Activated T-cell treated with anti-CD3 and anti-CD28 coated beads for 1 hour (primary cell): Measurements from ENCODE around the gene RARG.
"Not testable (repeated sequence)": the region's sequence is repeated elsewhere in the genome, so short reads cannot be mapped to it uniquely, and the experiment has no call there.

ENCODE experiments used
- DNase-seq: peaks from one replicate; pipeline ENCODE4 v3.0.0-alpha.2; 2020; ENCODE audit warnings: low read depth

RARG gene

DNA sequence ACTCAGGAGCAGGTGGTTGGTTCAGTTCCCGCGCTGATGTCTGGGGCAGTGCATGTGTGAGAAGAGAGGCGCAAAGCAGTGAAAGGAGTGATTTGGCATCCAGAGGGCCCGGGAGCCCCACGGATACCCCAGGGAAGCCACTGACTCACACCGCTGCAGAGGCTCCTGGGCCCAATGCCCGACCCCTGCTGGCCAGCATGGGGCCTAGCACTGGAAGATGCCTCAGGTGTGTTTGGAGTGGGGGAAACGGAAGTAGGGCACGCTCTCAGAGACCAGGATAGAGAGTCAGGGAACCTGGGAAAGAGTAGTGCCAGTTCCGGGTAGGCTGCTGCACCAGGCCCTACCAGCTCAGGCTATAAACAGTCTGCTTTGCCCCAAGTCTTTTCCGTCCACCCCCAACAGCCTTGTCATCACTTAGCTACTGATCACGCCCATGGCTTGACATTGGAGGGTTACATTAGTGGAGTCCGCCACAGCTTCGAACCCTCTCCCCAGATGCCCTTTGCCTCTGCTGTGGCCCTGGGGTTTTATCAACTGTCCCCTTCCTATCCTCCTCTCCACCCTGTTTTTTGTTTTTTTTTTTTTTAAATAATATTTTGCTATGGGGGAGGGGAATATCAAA lies 41.8 kb downstream of the RARG start:
- DNase-seq = peak; percentile 30

DNA sequence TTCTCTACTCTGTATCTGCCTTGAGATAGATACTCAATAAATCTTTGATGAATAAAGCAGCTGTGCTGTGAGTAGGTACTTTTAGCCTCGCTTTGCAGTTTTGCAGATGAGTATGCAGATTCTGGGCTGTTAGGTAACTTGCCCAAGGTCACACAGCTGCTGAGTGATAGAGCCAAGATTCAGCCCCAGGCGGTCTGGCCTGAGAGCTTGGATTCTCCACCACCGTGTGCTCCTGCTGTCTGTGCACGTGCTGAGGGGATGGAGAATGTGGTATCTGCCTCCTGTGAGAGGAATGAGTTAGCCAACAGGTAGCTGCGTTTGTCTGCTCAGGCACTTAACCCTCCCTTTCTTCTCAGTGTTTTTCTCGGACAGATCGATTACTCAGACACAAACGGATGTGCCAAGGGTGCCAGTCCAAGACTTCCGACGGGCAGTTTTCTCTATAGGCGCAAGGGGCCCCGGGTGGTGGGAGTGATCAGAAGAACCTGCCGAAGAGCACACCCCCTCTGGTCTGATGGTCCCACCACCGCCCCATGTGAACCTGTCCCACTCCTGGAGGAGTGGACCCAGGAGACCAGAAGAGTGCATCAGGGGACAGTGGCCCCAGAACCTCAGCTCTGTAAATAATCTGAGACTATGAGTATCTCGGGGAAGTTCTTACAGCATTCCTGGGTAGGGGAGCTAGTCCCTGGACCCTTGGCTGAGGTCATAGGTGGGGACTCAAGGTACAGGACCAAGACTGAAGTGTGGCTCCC lies 44.7 kb downstream of the RARG start:
- DNase-seq = no peak

DNA sequence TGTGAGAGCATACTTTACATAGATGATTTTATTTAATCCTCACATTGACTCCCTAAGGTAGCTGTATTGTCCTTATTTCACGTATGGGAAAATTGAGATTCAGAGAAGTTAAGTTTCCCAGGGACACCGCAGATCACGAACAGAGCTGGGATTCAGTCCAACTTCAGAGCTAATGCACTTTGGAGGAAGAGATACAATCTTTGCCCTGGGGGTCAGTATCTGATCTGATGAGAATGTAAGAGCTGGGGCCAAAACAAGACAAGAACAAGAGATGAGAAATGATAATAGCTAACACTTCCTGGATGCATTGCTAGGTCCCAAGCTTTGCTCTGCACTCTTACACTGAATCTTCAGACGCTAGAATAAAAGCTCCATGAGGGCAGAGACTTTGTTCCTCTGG lies 45.3 kb downstream of the RARG start:
- no peak for DNase-seq

DNA sequence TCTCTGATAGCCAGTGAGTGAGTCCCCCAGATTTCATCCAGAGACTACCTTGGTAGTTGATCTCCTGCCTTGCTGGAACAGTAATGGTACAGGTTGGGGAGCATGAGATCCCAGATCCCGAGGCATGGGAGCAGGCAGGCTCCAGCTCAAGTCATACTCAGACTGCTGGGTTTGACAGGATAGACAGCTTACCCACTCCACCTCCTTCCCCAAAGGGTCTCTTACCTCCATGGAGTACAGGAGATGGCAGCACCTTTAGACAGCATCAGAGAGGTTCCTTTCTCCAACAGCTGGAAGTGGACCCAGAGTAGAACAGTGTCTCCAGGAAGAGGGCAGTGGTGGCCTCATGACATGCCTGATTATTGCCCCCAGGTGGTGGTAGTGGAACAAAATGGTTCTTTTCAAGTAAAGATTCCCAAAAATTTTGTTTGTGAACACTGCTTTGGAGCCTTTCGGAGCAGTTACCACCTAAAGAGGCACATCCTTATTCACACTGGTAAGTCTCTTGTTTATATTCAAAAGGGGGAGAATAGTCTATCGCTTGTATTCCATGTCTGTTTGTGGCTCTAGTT lies 46.3 kb downstream of the RARG start:
- no peak for DNase-seq

DNA sequence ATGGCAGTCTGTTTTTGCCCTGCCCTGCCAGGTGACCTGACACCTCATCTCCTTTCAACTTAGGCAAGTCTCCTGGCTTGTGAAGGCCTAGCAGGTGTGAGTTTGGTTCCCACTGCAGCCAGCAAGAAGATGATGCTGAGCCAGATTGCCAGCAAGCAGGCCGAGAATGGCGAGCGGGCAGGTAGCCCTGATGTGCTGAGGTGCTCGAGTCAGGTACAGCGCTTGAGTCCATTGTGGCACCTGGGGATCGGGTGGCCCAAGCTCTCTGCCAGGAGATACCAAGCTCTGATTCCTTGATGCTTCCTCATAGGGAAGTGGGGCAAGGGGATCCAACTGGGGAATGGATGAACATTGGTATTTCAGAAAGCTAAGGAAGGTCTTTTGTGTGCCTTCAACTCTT lies 47.2 kb downstream of the RARG start:
- no peak for DNase-seq

DNA sequence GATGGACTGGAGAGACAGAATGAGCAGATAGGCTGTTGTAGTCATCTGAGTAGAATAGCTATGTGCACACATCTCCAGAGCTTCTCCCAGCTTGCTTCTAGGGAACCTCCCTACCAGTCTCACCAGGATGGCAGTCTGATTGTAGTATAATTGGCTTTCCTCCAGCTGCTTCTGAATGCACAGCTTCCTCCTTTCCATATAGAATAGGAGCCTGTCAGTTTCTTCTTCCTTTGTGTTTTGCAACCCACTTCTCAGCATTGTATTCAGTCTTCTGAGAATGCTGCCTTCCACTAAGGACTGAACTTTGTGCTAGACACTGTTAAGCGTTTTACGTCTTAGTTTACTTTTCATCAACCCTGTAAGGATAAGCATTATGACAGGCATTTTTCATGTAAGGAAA lies 49.1 kb downstream of the RARG start:
- no peak for DNase-seq

DNA sequence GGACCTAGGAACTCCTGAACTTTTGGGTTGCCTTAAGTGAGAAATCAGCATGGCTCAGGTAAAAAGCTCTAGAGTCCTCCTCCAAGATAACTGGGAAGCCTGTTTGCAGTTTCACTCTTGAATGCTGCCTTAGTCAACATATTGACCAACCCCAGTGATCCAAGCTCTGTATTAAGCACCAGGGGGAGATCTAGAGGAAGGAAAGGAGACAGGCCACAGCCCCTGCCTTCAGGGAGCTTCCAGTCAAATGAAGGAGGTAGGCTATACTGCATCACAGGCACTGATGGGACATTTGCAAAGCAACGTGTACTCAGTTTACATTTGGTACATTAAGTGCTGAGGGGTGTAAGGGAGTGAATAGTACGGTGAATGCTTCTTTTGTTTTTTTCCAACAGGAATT lies 50.1 kb downstream of the RARG start:
- DNase-seq = no peak

DNA sequence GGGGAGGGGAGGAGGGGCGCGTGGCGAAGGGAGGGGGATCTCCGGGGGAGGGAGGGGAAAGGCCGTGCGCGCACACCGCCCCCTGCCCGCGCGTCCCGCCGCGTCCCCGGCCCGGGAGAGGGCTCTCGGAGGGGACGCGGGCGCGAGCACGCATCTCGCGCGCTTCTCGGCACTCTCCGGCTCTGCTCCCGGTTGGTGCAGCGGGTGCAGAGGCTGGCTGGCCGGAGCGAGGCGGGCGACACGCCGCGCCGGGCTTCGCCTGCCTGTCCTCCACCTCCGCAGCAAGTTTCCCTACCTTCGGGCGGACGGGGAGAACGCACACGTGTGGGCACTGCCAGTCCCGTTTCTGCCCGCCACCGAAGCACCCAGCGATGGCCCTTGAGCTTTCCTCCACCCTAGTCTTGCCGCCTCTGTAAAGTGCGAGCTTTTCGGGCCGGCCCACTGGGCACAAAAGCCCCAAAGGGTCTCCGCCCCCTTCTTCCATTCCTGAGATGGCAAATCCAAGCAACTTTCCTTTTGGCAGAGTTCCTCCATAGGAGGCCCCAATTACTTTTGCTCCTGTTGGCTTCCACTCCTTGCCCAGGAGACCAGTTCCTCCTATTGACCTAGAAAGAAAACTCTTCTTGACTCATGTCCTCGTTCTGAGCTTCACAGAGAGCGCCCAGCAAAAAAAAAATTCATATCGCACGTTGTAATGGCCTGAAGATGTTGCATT lies 50.9 kb downstream of the RARG start:
- peak; percentile 71 for DNase-seq

DNA sequence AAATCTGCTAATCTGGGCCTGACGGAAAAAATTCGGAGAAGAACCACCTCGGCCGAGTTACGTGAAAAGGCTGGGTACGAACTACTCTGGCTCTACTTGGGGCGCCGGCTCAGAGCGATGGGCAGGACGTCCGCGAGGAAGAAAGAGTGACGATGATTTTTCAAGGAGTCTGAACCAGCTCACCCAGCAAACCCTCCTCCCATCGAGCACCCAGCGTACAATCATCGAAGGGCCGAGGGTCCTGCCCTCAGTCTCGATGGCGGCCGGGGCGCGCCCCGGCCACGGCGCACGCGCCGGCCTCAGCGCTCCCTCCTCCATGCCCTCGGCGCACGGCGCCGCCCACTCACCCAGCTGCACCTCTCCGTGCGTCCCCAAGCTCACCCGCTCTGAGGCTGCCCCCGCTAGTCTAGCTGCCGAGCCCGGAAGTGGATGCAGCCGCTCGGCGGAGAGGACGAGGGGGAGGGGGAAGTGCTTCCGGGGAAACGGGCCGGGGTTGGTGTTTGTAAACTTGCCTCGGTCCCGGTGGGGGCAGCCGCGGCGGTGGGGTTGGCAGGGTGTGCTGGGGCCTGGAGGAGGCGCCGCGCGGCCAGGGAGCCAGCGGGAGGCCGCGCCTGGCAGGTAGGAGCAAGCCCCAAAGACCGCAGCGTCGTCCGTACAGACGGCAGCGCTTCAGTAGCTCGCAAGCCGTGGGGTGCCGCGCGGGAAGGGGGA lies 51.6 kb downstream of the RARG start, which contains the start of the genes CSAD and ZNF740:
TSS of gene CSAD (minus strand) at position 706 of the 711 bp plus-strand sequence. CDS start 7,455 bp downstream, outside the sequence.
TSS of gene ZNF740 (plus strand) at position 503 of the 711 bp plus-strand sequence. CDS start 1,262 bp downstream, outside the sequence.
- DNase-seq = peak; percentile 96

DNA sequence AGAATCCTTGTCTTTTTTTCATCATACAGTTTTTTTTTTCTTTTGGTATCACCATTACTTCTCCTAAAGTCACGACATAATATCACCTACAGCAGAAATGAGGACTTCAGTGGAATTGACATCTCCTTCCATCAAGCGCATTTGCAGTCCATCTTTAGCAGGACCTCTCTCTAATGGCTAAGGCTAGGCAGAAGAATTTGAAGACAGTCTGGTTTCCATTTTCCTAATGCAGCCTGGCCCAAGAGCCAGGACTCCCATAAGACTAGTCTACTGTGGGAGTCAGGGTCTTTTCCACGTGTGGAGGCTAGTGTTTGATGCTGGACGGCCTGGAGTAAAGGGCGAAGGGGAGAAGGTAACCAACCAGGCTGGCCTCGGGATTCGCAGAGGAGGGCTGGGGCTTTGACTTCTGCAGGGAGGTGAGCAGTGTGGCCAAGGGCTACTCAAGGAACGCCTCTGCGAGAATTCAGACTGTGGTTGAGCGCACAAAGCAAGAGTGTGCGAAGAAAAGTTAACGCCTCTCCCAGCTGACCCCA lies 52.3 kb downstream of the RARG start:
- DNase-seq = no peak

DNA sequence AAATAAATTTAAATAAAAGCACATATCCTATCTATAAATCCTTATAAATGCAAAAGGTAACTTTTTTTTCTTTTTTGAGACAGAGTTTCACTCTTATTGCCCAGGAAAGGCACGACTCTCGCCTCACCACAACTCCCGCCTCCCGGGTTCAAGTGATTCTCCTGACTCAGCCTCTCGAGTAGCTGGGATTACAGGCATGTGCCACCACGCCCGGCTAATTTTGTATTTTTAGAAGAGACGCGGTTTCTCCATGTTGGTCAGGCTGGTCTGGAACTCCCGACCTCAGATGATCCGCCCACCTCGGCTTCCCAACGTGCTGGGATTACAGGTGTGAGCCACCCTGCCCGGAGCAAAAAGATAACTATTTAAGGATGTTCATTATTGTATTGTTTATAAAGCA lies 53.2 kb downstream of the RARG start:
- not testable (repeated sequence) for DNase-seq

DNA sequence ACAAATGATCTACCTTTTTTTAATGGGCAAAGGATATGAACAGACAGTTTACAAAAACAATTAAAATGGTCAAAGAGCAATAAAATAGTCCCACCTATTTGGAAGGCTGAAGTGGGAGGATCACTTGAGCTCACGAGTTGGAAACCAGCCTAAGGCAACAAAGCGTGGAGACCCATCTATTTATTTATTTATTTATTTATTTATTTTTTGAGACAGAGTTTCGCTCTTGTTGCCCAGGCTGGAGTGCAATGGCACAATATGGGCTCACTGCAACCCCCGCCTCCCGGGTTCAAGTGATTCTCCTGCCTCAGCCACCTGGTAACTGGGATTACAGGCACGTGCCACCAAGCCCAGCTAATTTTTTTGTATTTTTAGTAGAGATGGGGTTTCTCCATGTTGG lies 54.6 kb downstream of the RARG start:
- DNase-seq = not testable (repeated sequence)

DNA sequence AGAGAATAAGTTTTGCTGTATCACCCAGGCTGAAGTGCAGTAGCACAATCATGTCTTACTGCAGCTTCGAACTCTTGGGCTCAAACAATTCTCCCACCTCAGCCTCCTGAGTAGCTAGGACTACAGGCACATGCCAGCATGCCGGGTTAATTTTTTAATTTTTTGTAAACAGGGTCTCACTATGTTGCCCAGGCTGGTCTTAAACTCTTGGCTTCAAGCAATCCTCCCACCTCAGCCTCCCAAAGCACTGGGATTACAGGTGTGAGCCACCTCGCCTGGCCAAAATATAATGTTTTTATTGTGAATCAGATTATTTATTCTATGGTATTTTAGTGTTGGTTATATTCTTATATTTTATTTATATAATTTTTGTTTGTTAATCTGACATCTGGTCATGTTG lies 55.3 kb downstream of the RARG start:
- DNase-seq = no peak

DNA sequence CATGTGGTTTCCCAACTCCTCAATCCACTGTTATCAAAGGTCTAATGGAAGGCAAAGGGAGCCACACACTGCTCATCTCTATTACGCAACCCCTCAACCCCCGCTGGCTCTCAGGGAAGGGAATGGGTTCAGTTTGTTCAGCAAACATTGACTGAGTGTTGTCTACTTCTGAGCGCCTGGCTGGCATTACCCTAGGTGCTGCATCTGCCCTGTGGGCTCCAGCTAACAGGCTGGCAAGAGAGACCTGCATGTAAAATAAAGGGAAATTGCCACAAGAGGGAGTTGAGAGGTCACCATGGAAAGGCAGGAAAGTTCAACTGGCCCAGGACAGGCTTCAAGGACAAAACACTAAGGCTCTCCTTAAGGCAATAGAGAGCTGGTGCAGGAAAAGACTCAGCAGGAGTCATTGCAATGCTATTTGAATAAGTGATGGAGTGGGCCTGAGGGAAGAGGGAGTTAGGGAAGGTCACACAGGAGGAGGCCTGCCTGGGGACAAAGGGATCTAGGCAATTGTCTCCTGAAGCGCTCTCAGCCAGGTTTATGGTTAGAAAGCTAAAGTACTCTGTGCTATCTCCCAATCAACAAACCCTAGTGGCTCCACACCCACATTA lies 57.0 kb downstream of the RARG start:
- no peak for DNase-seq

DNA sequence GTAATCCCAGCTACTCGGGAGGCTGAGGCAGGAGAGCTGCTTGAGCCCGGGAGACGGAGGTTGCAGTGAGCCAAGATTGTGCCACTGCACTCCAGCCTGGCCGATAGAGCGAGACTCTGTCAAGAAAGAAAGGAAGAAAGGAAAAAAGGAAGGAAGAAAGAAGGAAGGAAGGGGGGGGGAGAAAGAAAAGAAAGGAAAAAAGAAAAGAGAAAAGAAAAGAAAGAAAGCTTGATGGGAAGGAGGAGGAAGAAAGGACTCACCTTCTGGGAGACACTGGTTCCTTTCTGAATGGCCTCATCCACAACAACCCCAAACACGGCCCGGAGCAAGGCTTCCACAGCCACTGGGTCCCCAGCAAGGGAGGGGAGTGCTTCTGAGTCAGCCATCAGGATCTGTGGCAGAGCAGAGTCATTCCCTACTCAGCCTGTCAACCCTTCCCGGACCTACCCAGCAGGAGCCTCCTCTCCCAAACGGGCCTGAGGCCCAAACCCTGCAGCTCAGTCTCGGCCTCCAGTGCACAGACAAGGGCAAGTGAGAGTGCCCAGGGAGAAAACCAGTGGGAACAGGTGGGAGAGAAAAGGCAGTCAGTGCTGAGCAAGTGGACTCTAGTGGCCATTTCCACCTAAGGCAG lies 58.8 kb downstream of the RARG start:
- no peak for DNase-seq

DNA sequence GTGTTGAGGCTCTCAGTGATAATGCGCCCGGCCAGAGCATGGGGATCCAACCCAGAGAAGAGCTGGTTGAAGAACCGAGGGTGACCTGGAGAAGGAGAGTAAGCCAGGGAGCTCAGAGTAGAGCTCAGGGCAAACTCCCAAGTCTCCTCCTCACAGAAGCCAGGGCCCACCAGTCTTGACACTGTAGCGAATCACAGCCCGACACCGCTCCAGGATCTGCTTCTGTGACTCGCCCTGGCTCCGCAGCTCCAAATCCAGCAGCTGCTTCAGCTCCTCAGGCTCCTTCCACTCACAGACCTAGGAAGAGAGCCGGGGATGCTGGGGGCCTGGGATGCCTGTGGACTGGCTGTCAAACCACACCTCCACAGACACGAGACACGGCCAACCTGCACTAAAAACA lies 59.7 kb downstream of the RARG start:
- no peak for DNase-seq

DNA sequence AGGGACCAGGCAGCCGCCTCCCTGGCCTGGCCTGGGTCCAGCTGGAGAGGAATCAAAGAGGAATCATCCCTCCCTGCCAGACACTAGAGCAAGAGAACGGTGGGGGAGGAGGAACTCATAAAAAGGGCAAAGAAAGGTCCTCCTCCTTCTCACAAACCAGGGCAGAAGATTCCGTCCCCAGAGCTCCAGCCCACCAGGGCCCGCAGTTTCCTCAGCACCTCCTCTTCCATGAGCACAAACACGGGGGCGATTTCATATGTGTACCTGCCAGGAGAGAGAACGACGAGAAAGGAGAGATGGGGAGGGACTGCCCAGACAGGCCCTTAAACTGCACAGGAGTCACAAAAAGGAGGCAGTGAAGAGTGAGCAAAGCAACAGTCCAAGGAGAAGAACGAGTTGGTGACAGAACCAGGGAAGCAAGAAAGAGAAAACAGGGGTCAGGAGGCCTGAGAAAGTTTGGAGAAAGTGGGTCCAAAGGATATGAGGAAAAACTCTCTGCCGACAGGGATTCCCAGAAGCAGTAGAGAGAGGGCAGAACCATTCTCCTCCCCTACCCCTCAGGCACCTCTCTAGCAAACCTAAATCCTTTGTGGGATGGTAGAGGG lies 60.2 kb downstream of the RARG start:
- DNase-seq = no peak

DNA sequence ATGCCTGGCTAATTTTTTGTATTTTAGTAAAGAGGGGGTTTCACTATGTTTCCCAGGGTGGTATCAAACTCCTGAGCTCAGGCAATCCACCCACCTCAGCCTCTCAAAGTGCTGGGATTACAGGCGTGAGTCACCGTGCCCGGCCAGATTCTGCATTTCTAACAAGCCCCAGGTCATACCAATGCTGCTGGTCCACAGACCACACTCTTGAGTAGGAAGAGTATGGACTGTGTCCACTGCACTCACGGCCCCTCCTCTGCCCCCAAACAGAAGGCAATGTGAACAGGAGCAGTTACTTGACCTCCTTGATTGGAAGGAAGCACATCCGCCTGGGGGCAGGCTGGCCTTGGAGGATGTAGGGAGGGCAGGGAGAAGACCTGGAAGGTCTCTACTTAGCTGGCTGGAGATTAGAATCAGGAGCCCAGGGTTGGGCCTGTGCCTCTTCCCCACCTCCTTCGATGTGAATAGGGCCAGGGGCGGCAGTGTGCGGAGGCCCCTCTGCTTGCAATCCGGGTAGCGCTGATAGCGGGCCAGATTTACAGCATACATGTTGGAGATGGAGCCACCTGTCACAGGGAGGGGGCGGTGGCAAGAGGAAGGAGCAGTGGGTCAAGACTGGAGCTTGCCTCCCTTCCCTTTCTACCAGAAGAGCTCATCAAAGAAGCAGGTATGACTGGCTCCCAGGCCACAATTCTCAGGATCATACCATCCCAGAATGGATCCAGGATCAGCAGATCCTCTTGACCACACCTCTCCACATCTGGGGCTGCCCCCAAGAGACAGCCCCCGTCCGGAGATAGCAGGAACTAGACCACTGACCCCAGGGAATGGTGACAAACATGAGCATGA lies 60.9 kb downstream of the RARG start:
- no peak for DNase-seq

DNA sequence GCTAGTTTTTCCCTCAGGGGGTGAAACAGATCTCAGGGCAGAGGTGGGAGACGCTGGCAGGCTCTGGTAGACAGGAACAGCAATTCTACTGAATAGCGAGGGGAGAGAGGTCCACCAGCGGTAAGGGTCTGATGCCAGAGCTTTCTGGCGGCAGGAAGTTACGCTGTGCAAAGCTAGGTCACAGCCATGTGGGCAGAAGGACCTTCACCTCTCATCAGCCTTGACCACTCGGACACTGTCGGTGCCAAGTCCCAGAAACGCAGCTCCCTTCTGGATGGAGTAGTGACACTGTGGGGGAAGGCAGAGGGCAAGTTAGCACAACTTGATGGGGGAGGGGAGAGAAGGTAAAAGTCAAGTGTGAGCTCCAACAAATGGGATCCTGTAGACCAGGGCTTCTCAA lies 61.8 kb downstream of the RARG start:
- DNase-seq = no peak
